Measurements from ENCODE around the gene DLX4. TPM values are rescaled to one million over a fixed set of nuclear protein-coding genes. Genes with fewer than 3 reads are reported as not detected.

The DLX4 gene
- total and polyA plus RNA-seq, 10 of the 15 experiments (the other 5 are each of a cell fraction or from before 2014, with no cell fraction given) = 0.05 to 0.29 (median 0.15) TPM

GRCh38 chr17:49986396-49987289 is 17.7 kb downstream of the DLX4 start:
- no peak for TF ChIP-seq NR2C2 (IDR thresholded peaks at IDR 0.05; ENCODE audit: borderline replicate concordance, control insufficient read depth, insufficient read length, low read depth)
- TF ChIP-seq SREBF2 (IDR thresholded peaks at IDR 0.05; ENCODE audit: low read length) = no peak
- TF ChIP-seq CHD1 (IDR thresholded peaks at IDR 0.05; ENCODE audit: low read depth, low read length) = no peak
- TF ChIP-seq FOS (IDR thresholded peaks at IDR 0.05; ENCODE audit: borderline replicate concordance, extremely low read depth, insufficient read length) = no peak
- no peak for TF ChIP-seq RB1 (IDR thresholded peaks at IDR 0.05; ENCODE audit: borderline replicate concordance)
- no peak for TF ChIP-seq EGR1 (IDR thresholded peaks at IDR 0.05; ENCODE audit: borderline replicate concordance in 1 of 2, low read depth in 2 of 2, low read length in 2 of 2)
- no peak for TF ChIP-seq CHD4 (IDR thresholded peaks at IDR 0.05)
- no peak for TF ChIP-seq ASH2L (IDR thresholded peaks at IDR 0.05; ENCODE audit: borderline replicate concordance, low read depth)
- TF ChIP-seq MTA2 (IDR thresholded peaks at IDR 0.05; ENCODE audit: low read depth) = no peak
- TF ChIP-seq SPI1 (IDR thresholded peaks at IDR 0.05; ENCODE audit: borderline replicate concordance, insufficient read depth, low read depth, low read length) = no peak
- Histone ChIP-seq H3K4me1 (ENCODE audit: control insufficient read depth, insufficient read depth, low read length) (no peaks in the 10 kb centered on the region), H2AFZ (ENCODE audit: control insufficient read depth, low read depth, low read length) (no peak overlapping the region), H3K27me3 (replicated peaks in 1 of 2; ENCODE audit: control insufficient read depth in 2 of 2, insufficient read depth in 2 of 2, low read length in 1 of 2) (peaks cover 4 to 13% of the 10 kb centered on the region in 2 experiments; a peak in 3 of 4 replicates), H3K4me3 (no peak overlapping the region), H3K9me3 (replicated peaks; ENCODE audit: control insufficient read depth, insufficient read depth, low read length) (no peaks in the 10 kb centered on the region), H3K4me2 (ENCODE audit: control insufficient read depth, insufficient read depth) (no peak overlapping the region), H3K79me2 (ENCODE audit: control insufficient read depth, insufficient read depth, low read length) (no peaks in the 10 kb centered on the region), H3K36me3 (ENCODE audit: control insufficient read depth in 2 of 2, insufficient read depth in 2 of 2, low read length in 1 of 2) (no peaks in the 10 kb centered on the region), H4K20me1 (ENCODE audit: control insufficient read depth, insufficient read depth) (no peaks in the 10 kb centered on the region), H3K27ac (ENCODE audit: control insufficient read depth, insufficient read depth) (no peak overlapping the region), H3K9ac (ENCODE audit: control insufficient read depth, insufficient read depth, low read length) (no peak overlapping the region)
- SMC1A ChIA-PET (ENCODE audit: uncharacterized antibody, unreplicated experiment) = no interaction called here
- RAD21 ChIA-PET (ENCODE audit: unreplicated experiment) = interaction anchor here (1.9 kb wide), 1 partner anchor 11 kb away, joined by 7 read pairs; no protein-coding TSS in a partner anchor
- DNase-seq (ENCODE audit: low read depth, low spot score) (no peak), FAIRE-seq (no peak), ATAC-seq (no peak)
- POLR2A ChIA-PET = no interaction called here
- intact Hi-C loops (cut with micrococcal nuclease; ENCODE audit: unreplicated experiment) (no loop called here), in situ Hi-C loops (cut with MboI) (no loop called here)
- WGBS (ENCODE audit: insufficient coverage, insufficient replicate concordance, low lambda C conversion rate, missing lambda C conversion rate) = 21% methylated on average over 6 of the region's 6 CpGs
- CTCF ChIA-PET = interaction anchor here (0.6 to 3.3 kb wide), 4 partner anchors 11 to 416 kb away, joined by 3 to 14 read pairs (median 8); no protein-coding TSS in a partner anchor
- BruUV-seq (replicated peaks) = no TSS peak
